Choroid plexus epithelial cell (primary cell): Measurements from ENCODE around the gene MTF1.
A peak's percentile ranks its signal among the peaks of the same experiment; 100 is the strongest.
"Not testable (repeated sequence)": the region's sequence is repeated elsewhere in the genome, so short reads cannot be mapped to it uniquely, and the experiment has no call there.

Experiments used
- DNase-seq: peaks from one replicate; pipeline ENCODE4 v3.0.0-alpha.2; 2010; ENCODE audit warnings: low read depth
- H3K4me3 ChIP-seq: 2 replicates; pipeline ENCODE4 v1.5.1; 2011; ENCODE audit warnings: low read depth, mild to moderate bottlenecking, control low read depth, low read length, moderate library complexity
- CTCF ChIP-seq: conservative IDR thresholded peaks from 2 replicates; pipeline ENCODE4 v1.5.1; 2011; ENCODE audit warnings: low read depth, mild to moderate bottlenecking, control low read depth, inconsistent platforms, low read length, moderate library complexity

Gene MTF1

GRCh38 chr1:37859507-37860345 is at the start of gene MTF1:
Gene MTF1 (minus strand): TSS chr1:37859592. CDS start chr1:37857658, 1,934 bp downstream.
- DNase-seq: peak; percentile 98
- peak; percentile 88 for TF ChIP-seq CTCF
- H3K4me3 ChIP-seq: peak within 1 kb of the TSS; percentile 99

DNA sequence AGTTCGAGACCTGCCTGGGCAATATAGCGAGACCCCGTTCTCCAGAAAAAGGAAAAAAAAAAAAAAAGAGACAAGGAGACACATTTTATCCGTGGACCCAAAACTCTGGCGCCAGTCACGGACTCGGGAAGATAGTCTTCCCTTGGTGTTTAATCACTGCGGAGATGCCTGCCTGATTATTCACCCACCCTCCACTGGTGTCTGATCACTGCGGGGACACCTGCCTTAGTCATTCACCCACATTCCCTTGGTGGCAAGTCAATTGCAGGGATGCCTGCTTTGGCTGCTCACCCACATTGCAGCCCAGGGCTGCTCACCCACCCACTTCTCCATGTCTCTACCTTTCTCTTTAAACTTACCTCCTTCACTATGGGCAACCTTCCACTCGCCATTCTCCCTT is 49.1 kb upstream of the MTF1 start:
- not testable (repeated sequence) for DNase-seq, H3K4me3 ChIP-seq

DNA sequence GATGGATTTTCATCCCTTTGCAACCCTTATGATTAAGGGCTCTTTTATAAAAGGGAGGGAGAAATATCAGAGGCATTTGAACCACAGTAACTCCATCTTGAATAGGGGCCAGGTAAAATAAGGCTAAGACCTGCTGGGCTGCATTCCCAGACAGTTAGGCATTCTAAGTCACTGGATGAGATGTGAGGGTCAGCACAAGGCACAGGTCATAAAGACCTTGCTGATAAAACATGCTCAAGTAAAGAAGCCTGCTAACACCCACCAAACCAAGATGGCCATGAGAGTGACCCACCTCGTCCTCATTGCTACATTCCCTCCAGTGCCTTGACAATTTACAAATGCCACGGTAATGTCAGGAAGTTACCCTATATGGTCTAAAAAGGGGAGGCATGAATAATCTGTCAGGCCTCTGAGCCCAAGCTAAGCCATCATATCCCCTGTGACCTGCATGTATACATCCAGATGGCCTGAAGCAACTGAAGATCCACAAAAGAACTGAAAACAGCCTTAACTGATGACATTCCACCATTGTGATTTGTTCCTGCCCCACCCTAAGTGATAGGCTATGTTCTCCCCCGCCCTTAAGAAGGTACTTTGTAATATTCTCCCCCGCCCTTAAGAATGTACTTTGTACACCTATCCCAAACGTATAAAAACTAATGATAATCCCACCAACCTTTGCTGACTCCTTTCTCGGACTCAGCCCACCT is 48.2 kb upstream of the MTF1 start:
- not testable (repeated sequence) for H3K4me3 ChIP-seq, DNase-seq

DNA sequence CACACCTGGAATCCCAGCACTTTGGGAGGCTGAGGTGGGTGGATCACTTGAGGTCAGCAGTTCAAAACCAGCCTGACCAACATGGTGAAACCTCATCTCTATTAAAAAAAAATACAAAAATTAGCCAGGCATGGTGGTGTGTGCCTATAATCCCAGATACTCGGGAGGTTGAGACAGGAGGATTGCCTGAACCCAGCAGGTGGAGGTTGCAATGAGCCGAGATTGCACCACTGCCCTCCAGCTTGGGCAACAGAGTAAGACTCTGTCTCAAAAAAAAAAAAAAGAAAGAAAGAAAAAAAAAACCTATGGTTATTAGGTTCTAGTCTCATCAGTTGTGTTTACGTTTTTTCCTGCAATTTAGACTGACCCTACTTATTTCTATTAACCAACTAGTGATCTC is 47.2 kb upstream of the MTF1 start:
- H3K4me3 ChIP-seq, DNase-seq: not testable (repeated sequence)

GRCh38 chr1:37905727-37906126 is 46.3 kb upstream of the MTF1 start:
- no peak overlapping the region for H3K4me3 ChIP-seq
- no peak for TF ChIP-seq CTCF
- no peak for DNase-seq

GRCh38 chr1:37903921-37904320 is 44.5 kb upstream of the MTF1 start:
- H3K4me3 ChIP-seq: not testable (repeated sequence)
- DNase-seq: peak; percentile 37

GRCh38 chr1:37902983-37903382 is 43.6 kb upstream of the MTF1 start:
- no peak for DNase-seq
- H3K4me3 ChIP-seq: no peak overlapping the region
- TF ChIP-seq CTCF: no peak

- TF ChIP-seq CTCF: no peak
Measured at GRCh38 chr1:37901893-37902225, 42.5 kb upstream of the MTF1 start.

DNA sequence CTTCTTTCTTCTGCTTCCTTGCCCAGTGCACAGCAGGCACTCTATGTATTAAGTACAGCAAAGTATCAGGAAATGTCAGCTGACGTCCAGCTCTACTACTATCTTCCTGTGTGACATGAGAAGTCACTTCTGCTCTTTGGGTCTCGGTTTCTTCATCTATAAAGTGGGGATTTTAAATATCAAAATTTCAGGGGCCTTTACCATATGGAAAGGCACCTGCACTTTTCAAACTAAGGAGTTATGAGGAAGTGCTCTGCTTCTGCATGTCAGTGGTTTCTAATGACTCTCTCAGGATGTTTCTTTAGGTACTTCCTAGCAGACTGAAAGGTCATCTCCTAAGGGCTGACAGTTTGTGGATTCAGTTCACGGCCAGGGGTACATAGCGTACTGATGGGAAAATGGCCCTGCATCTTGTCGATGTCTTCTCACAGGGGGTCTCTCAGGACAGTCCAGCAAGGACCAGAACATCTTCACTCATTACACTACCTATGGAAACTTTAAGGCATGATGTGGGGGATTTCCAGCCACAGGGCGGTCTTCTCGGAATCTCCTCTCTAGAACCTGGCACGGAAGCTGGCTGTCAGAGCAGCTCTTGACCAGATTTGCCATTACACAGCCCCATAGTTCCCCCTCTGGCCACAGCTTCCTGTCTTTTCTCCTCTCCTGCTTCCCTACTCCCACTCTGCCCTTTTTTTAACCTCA is 42.0 kb upstream of the MTF1 start:
- no peak for TF ChIP-seq CTCF
- DNase-seq: no peak
- no peak overlapping the region for H3K4me3 ChIP-seq

More at GRCh38 chr1:37901893-37902225, 42.5 kb upstream of the MTF1 start:
- no peak for DNase-seq
- H3K4me3 ChIP-seq: no peak overlapping the region

- DNase-seq, H3K4me3 ChIP-seq: not testable (repeated sequence)
Measured at GRCh38 chr1:37897563-37897962, 38.2 kb upstream of the MTF1 start.
